ENCODE results near the gene ZBTB45. TPM values are rescaled to one million over a fixed set of nuclear protein-coding genes. Genes with fewer than 3 reads are reported as not detected.
"Not testable (repeated sequence)": the region's sequence is repeated elsewhere in the genome, so short reads cannot be mapped to it uniquely, and the experiment has no call there.

ZBTB45 gene
- total and polyA plus RNA-seq, 4 donors: 3.0 to 15.6 (median 10.1) TPM

DNA sequence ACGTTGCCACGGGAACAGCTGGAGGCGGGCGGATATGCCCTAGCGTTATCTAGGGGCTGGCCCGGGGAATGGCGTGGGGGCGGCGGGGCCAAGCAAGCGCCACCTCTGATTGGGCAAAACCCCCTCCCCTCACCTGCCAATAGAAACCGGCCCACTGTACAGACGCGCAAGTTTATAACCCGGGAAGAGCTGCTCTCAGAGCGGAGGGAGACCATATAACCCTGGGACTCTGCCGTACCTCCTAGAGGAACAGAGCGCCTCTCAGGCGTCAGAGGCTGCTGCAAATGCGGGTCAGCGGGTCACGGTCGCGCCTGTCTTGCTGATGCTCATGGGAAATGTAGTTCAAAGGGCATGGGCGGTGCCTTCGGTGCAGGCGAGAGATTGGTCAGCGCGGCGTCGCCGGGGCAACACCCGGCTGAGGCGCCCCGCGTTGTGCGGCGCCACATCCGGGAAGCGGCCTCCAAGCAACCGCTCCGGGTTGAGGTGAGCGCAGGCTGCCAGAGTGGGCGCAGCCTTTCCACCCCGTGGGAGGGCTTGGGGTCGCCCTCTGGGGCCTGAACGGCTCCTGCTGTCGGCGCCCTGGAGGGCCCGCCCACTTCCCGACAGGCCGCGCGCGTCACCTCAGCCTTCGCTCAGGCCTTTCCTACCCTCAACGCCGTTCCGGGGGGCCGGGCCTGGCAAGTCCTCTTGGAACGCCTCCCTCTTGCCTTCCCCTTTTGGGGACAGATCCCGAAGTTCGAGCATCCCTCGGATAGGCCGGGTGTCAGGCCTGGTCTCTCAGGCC, 43.7 kb downstream of the ZBTB45 start, which contains the start of gene ZNF446:
TSS of gene ZNF446 (plus strand) at position 639 of the 784 bp plus-strand sequence. CDS start 867 bp downstream, outside the sequence.
- Histone ChIP-seq H3K27ac (ENCODE audit: low read depth in 1 of 2, low read length in 2 of 2) (peak within 1 kb of the TSS; percentile 7 to 78), H3K36me3 (ENCODE audit: control insufficient read depth in 1 of 2, insufficient read depth in 2 of 2, low read length in 1 of 2) (peaks cover 0 to 4% of the 10 kb centered on the region in 2 donors), H3K27me3 (ENCODE audit: control insufficient read depth in 1 of 2, insufficient read depth in 2 of 2, low read length in 1 of 2) (no peaks in the 10 kb centered on the region), H3K4me3 (ENCODE audit: low read length in 2 of 2) (peak within 1 kb of the TSS; percentile 27 to 32), H3K9me3 (ENCODE audit: control insufficient read depth, low read length) (no peaks in the 10 kb centered on the region), H3K4me1 (ENCODE audit: control insufficient read depth in 1 of 2, insufficient read depth in 2 of 2, low read length in 2 of 2) (no peaks in the 10 kb centered on the region)
- peak; percentile 95 for ATAC-seq (ENCODE audit: low FRiP score)
- intact Hi-C loops (cut with DNase I): no loop called here
- peak; percentile 98 for DNase-seq
- whole genome bisulfite sequencing, 2 donors: 0% methylated on average over 62 to 64 of the region's 64 CpGs

DNA sequence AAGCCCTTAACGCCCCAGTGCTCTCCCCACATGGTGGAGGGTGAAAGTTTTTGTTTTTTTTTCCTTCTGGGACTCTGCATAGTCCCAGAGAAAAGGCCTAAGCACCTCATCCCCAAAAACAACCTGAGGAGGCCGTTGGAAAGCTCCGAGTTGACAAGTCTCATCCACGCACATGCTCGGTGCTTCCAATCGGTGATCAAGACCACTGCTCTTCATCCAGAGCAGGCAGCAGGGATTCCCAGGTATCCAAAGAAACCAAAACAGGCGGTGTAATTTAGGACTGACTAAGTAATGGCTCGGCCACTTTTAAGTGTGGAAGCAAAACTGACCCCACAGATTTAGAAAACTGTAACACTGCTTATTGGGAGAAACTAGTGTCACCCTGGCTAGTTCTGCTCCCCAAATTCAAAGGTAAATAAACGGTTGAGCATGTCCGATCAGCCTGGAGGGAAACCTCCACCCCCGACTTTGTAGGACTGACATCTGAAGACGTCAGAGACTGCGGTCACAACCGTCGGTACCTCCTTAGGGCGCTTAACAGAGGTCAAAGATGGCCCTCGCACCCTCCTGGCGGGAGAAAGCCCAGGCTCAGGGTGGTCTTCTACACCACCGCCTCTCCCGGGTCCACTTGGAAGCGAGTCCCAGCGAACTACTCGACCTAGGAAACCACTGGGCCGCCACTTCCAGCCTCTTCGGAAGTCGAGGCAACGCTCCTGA, 44.5 kb downstream of the ZBTB45 start:
- Histone ChIP-seq H3K9me3 (ENCODE audit: control insufficient read depth, low read length) (no peaks in the 10 kb centered on the region), H3K27ac (ENCODE audit: low read depth in 1 of 2, low read length in 2 of 2) (peak overlapping the region in 1 of 2 donors; percentile 78), H3K4me1 (ENCODE audit: control insufficient read depth in 1 of 2, insufficient read depth in 2 of 2, low read length in 2 of 2) (no peaks in the 10 kb centered on the region), H3K36me3 (ENCODE audit: control insufficient read depth in 1 of 2, insufficient read depth in 2 of 2, low read length in 1 of 2) (peaks cover 0 to 4% of the 10 kb centered on the region in 2 donors), H3K4me3 (ENCODE audit: low read length in 2 of 2) (peak overlapping the region; percentile 27 to 32), H3K27me3 (ENCODE audit: control insufficient read depth in 1 of 2, insufficient read depth in 2 of 2, low read length in 1 of 2) (no peaks in the 10 kb centered on the region)
- WGBS, 2 donors: 21 to 23% methylated on average over 25 to 27 of the region's 27 CpGs
- no peak for ATAC-seq (ENCODE audit: low FRiP score)
- no peak for DNase-seq
- intact Hi-C loops (cut with DNase I): no loop called here

DNA sequence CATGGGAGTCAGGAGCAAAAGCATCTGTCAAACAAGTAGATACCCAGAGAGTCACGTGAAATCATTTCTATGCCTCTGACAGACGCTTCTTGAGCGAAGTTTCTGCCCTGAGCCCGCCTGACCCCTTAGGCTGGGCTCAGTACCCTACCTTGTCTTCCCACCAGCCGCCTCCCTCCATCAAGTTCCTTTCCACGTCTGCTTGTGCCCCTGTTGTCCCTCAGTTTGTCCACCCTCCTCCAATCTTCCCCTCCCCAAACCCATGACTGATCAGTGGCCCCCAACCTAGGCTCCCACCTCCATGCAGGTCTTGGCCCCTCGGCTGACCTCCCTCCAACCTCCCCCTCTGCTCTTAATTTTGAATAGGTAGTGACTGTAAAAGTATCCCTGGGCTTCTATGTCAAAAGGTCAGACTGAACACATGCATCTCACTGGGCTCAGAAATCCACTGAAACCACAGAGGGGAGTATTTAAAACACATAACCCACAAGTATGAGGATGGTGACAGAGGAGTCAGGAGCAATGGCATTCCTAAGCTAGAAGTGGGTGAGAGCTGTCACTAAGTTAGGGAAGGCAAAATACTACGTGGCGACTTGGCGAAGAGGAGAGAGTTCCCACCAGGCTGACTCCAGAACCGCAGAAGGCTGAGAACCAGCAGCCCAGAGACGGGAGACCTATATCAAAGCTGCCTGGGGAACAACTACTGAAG, 45.2 kb downstream of the ZBTB45 start:
- Histone ChIP-seq H3K36me3 (ENCODE audit: control insufficient read depth in 1 of 2, insufficient read depth in 2 of 2, low read length in 1 of 2) (peaks cover 0 to 4% of the 10 kb centered on the region in 2 donors), H3K27ac (ENCODE audit: low read depth in 1 of 2, low read length in 2 of 2) (no peak overlapping the region)
- WGBS, 2 donors: 77 to 80% methylated on average over 12 of the region's 12 CpGs

DNA sequence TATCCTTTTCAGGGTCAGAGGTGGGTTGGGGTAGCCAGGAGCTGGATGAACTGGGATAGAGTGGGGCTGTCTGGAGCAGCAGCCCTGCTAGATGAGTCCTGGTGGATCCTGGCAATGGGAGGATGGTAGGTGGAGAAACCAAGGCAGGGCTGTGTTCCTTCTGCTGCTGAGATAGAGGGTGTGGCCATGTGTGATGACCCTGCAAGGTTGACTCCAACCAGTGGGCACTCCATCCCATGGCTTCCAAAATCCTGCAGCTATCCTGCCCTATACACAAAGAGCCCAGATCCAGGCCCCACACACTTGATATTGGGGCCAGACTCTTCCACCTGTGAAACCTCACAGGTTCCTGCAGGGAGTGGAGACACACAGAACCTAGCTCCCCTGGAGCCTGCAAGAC, 45.8 kb downstream of the ZBTB45 start:
- no peak for DNase-seq
- Histone ChIP-seq H3K4me1 (ENCODE audit: control insufficient read depth in 1 of 2, insufficient read depth in 2 of 2, low read length in 2 of 2) (no peaks in the 10 kb centered on the region), H3K36me3 (ENCODE audit: control insufficient read depth in 1 of 2, insufficient read depth in 2 of 2, low read length in 1 of 2) (peaks cover 0 to 4% of the 10 kb centered on the region in 2 donors), H3K4me3 (ENCODE audit: low read length in 2 of 2) (no peak overlapping the region), H3K27me3 (ENCODE audit: control insufficient read depth in 1 of 2, insufficient read depth in 2 of 2, low read length in 1 of 2) (no peaks in the 10 kb centered on the region), H3K27ac (ENCODE audit: low read depth in 1 of 2, low read length in 2 of 2) (no peak overlapping the region), H3K9me3 (ENCODE audit: control insufficient read depth, low read length) (no peaks in the 10 kb centered on the region)
- intact Hi-C loops (cut with DNase I): no loop called here
- no peak for ATAC-seq (ENCODE audit: low FRiP score)

More for the DNA sequence above, 45.2 kb downstream of the ZBTB45 start:
- intact Hi-C loops (cut with DNase I): no loop called here
- DNase-seq: no peak
- Histone ChIP-seq H3K4me1 (ENCODE audit: control insufficient read depth in 1 of 2, insufficient read depth in 2 of 2, low read length in 2 of 2) (no peaks in the 10 kb centered on the region), H3K27me3 (ENCODE audit: control insufficient read depth in 1 of 2, insufficient read depth in 2 of 2, low read length in 1 of 2) (no peaks in the 10 kb centered on the region), H3K9me3 (ENCODE audit: control insufficient read depth, low read length) (no peaks in the 10 kb centered on the region), H3K4me3 (ENCODE audit: low read length in 2 of 2) (no peak overlapping the region)
- ATAC-seq (ENCODE audit: low FRiP score): no peak

DNA sequence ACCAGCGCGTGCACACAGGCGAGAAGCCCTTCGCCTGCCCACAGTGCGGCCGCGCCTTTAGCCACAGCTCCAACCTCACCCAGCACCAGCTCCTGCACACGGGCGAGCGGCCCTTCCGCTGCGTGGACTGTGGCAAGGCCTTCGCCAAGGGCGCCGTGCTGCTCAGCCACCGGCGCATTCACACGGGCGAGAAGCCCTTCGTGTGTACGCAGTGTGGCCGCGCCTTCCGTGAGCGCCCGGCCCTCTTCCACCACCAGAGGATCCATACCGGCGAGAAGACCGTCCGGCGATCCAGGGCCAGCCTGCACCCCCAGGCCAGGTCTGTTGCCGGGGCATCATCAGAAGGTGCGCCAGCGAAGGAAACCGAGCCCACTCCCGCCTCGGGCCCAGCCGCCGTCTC, 47.9 kb downstream of the ZBTB45 start:
- Histone ChIP-seq H3K4me3 (ENCODE audit: low read length in 2 of 2) (no peak overlapping the region), H3K36me3 (ENCODE audit: control insufficient read depth in 1 of 2, insufficient read depth in 2 of 2, low read length in 1 of 2) (peaks cover 0 to 4% of the 10 kb centered on the region in 2 donors), H3K9me3 (ENCODE audit: control insufficient read depth, low read length) (no peaks in the 10 kb centered on the region), H3K4me1 (ENCODE audit: control insufficient read depth in 1 of 2, insufficient read depth in 2 of 2, low read length in 2 of 2) (no peaks in the 10 kb centered on the region), H3K27me3 (ENCODE audit: control insufficient read depth in 1 of 2, insufficient read depth in 2 of 2, low read length in 1 of 2) (no peaks in the 10 kb centered on the region), H3K27ac (ENCODE audit: low read depth in 1 of 2, low read length in 2 of 2) (no peak overlapping the region)
- WGBS, 2 donors: 95 to 96% methylated on average over 39 of the region's 39 CpGs
- no peak for DNase-seq
- ATAC-seq (ENCODE audit: low FRiP score): no peak
- intact Hi-C loops (cut with DNase I): no loop called here

DNA sequence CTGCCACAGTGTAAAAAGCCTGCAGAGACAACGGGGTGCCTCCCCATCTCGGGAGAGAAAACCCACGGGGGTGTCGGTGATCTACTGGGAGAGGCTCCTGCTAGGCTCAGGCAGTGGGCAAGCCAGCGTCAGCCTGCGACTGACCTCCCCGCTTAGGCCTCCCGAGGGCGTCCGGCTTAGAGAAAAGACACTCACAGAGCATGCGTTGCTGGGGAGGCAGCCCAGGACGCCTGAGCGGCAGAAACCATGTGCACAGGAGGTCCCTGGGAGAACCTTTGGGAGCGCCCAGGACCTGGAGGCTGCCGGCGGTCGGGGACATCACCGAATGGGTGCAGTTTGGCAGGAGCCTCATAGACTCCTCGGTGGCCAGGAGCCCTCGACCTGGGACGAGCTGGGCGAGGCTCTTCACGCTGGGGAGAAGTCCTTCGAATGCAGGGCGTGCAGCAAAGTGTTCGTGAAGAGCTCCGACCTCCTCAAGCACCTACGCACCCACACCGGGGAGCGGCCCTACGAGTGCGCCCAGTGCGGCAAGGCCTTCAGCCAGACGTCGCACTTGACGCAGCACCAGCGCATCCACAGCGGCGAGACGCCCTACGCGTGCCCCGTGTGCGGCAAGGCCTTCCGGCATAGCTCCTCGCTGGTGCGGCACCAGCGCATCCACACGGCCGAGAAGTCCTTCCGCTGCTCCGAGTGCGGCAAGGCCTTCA, 48.6 kb downstream of the ZBTB45 start:
- intact Hi-C loops (cut with DNase I): not testable (repeated sequence)

DNA sequence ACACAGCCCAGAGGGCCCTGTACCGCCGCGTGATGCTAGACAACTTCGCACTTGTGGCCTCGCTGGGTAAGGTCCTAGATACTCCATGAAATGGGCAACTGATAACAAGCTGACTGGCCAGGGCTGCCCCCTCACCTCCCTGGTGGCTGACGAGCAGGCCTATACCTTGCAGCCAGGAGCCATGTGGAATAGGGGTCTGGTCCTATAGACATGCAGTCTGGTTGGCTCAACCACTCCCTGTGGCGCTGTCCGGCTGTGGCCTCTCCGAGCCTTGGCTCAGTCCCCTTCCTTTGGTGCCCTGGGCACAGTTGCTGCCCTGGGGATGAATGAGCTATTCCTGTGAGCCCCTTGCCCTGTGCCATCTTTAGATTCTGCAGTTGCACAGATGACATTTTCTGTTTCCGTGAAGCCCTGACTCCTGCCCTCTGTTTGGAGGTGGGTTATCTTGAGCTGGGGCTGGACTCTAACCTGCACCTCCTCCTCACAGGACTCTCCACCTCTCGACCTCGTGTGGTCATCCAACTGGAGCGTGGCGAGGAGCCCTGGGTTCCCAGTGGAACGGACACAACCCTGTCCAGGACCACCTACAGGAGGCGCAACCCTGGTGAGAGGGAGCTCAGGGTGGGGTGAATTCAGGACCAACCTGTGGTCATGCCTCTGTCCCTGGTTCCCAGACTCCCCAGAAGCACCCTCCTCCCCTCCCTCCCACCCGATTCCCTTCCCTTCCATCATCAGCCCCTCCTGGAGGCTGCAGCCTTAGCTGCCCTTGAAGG, 50.2 kb downstream of the ZBTB45 start:
- Histone ChIP-seq H3K9me3 (ENCODE audit: control insufficient read depth, low read length) (no peaks in the 10 kb centered on the region), H3K4me1 (ENCODE audit: control insufficient read depth in 1 of 2, insufficient read depth in 2 of 2, low read length in 2 of 2) (no peaks in the 10 kb centered on the region), H3K4me3 (ENCODE audit: low read length in 2 of 2) (no peak overlapping the region), H3K27ac (ENCODE audit: low read depth in 1 of 2, low read length in 2 of 2) (no peak overlapping the region), H3K27me3 (ENCODE audit: control insufficient read depth in 1 of 2, insufficient read depth in 2 of 2, low read length in 1 of 2) (no peaks in the 10 kb centered on the region), H3K36me3 (ENCODE audit: control insufficient read depth in 1 of 2, insufficient read depth in 2 of 2, low read length in 1 of 2) (peaks cover 0 to 4% of the 10 kb centered on the region in 2 donors)
- intact Hi-C loops (cut with DNase I): no loop called here
- WGBS, 2 donors: 88 to 90% methylated on average over 17 of the region's 17 CpGs
- ATAC-seq (ENCODE audit: low FRiP score): no peak
- no peak for DNase-seq

More for the DNA sequence above, 48.6 kb downstream of the ZBTB45 start:
- H3K4me3 ChIP-seq (ENCODE audit: low read length in 2 of 2); H3K27me3 ChIP-seq (ENCODE audit: control insufficient read depth in 1 of 2, insufficient read depth in 2 of 2, low read length in 1 of 2); H3K9me3 ChIP-seq (ENCODE audit: control insufficient read depth, low read length); ATAC-seq (ENCODE audit: low FRiP score); H3K27ac ChIP-seq (ENCODE audit: low read depth in 1 of 2, low read length in 2 of 2); H3K4me1 ChIP-seq (ENCODE audit: control insufficient read depth in 1 of 2, insufficient read depth in 2 of 2, low read length in 2 of 2); H3K36me3 ChIP-seq (ENCODE audit: control insufficient read depth in 1 of 2, insufficient read depth in 2 of 2, low read length in 1 of 2); DNase-seq: not testable (repeated sequence)
- 91 to 94% methylated on average over 21 to 42 of the region's 53 CpGs for WGBS, 2 donors
